HG02610 (cell line): ENCODE data around the gene PMS2.
"Not testable (repeated sequence)": the region's sequence is repeated elsewhere in the genome, so short reads cannot be mapped to it uniquely, and the experiment has no call there.

ENCODE experiments used
- ATAC-seq: cut with Tn5 transposase; IDR thresholded peaks from one replicate; pipeline ENCODE4 v1.9.1; 2021; ENCODE audit warnings: mild to moderate bottlenecking, moderate library complexity; ENCODE audit not compliant: unreplicated experiment

The PMS2 gene

DNA sequence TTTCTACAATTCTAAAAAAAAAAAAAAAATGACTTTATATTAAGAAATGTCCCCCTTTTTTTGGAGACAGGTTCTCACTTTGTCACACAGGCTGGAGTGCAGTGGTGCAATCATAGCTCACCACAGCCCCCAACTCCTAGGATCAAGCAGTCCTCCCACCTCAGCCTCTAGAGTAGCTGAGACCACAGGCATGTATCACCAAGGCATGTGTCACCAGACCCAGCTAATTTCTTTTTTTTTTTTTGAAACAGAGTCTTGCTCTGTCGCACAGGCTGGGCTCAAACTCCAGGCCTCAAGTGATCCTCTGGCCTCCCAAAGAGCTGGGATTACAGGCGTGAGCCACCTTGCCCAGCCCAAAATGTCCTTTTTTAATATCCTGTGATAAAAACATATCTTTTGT, 84.7 kb downstream of the PMS2 start:
- ATAC-seq: not testable (repeated sequence)
